GM12872 (cell line): Measurements from ENCODE around the gene ATRIP.

Experiments
- TF ChIP-seq, protein P1 (sequence below): IDR thresholded peaks from 3 replicates; pipeline ENCODE4 v1.5.1; 2011; ENCODE audit warnings: low read depth, mild to moderate bottlenecking, low read length, moderate library complexity; ENCODE audit not compliant: insufficient read depth

The ATRIP gene

GRCh38 chr3:48432411-48433371 lies 13.8 kb upstream of the ATRIP start:
- TF ChIP-seq, protein P1, sequence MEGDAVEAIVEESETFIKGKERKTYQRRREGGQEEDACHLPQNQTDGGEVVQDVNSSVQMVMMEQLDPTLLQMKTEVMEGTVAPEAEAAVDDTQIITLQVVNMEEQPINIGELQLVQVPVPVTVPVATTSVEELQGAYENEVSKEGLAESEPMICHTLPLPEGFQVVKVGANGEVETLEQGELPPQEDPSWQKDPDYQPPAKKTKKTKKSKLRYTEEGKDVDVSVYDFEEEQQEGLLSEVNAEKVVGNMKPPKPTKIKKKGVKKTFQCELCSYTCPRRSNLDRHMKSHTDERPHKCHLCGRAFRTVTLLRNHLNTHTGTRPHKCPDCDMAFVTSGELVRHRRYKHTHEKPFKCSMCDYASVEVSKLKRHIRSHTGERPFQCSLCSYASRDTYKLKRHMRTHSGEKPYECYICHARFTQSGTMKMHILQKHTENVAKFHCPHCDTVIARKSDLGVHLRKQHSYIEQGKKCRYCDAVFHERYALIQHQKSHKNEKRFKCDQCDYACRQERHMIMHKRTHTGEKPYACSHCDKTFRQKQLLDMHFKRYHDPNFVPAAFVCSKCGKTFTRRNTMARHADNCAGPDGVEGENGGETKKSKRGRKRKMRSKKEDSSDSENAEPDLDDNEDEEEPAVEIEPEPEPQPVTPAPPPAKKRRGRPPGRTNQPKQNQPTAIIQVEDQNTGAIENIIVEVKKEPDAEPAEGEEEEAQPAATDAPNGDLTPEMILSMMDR = peak; percentile 40; the same call in 2 of the 3 replicates

- TF ChIP-seq, protein P1 = no peak
Observed at GRCh38 chr3:48433472-48434118, 12.9 kb upstream of the ATRIP start.

- TF ChIP-seq, protein P1 = no peak
Observed at GRCh38 chr3:48434591-48435222, 11.8 kb upstream of the ATRIP start.

- TF ChIP-seq, protein P1 = no peak
Observed at GRCh38 chr3:48435223-48435595, 11.3 kb upstream of the ATRIP start.

- TF ChIP-seq, protein P1 = peak; percentile 99
Observed at GRCh38 chr3:48435774-48436476, 10.6 kb upstream of the ATRIP start.

DNA sequence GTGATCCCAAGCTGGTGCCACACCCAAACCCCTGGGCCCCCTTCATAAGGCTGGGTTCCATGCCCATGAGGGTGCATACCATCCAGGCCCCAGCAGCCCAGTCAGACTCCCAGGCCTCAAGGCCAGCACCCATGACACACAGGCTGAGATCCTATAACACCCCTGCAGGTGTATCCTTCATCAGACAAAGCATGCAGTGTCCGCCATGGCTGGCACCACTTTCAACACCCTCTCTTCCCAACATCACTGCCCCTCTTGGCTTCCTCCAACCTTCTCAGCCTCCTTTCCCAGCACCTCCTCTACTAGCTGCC lies 10.1 kb upstream of the ATRIP start:
- TF ChIP-seq, protein P1 = no peak

DNA sequence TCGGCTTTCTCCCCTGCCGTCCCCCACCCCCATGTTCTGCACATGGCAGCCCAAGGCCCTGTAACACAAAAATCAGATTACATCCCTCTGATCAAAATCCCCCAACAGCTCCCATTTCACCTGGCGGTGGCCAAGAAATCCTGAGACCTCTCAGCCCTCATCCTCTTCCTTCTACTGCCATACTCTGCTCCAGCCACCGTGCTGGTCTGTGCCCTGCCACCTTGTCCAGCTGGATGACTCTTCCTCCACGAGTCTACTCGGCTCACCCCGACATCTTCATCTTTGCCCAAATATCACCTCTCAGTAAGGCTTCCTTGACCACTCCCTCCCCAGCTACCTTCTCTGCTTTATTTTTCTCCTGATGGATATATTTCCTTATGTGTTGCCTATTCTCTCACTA lies 9.7 kb upstream of the ATRIP start:
- TF ChIP-seq, protein P1 = no peak
